Measurements from ENCODE around the gene CRYBG3.

The CRYBG3 gene

GRCh38 chr3:97991293-97991682 is 169.5 kb downstream of the CRYBG3 start:
- H3K27me3 ChIP-seq (ENCODE audit: low read depth): no peaks in the 10 kb centered on the region
- H3K4me1 ChIP-seq: no peaks in the 10 kb centered on the region
- no peak for DNase-seq (ENCODE audit: low spot score in 2 of 2)
- in situ Hi-C loops (cut with MboI; ENCODE audit: low sequenced_read_pairs): no loop called here
- no peak overlapping the region for H3K4me3 ChIP-seq
- no peaks in the 10 kb centered on the region for H3K36me3 ChIP-seq (replicated peaks)
- no peaks in the 10 kb centered on the region for H3K9me3 ChIP-seq

GRCh38 chr3:97992547-97993173 is 170.8 kb downstream of the CRYBG3 start:
- Histone ChIP-seq H3K36me3 (replicated peaks) (no peaks in the 10 kb centered on the region), H3K9me3 (no peaks in the 10 kb centered on the region), H3K4me1 (no peaks in the 10 kb centered on the region), H3K27me3 (ENCODE audit: low read depth) (no peaks in the 10 kb centered on the region), H3K4me3 (no peak overlapping the region)
- in situ Hi-C loops (cut with MboI; ENCODE audit: low sequenced_read_pairs): no loop called here
- DNase-seq (ENCODE audit: low spot score in 2 of 2): no peak

- H3K36me3 ChIP-seq (replicated peaks): no peaks in the 10 kb centered on the region
- no peak for DNase-seq (ENCODE audit: low spot score in 2 of 2)
- H3K9me3 ChIP-seq: no peaks in the 10 kb centered on the region
- no peaks in the 10 kb centered on the region for H3K4me1 ChIP-seq
- in situ Hi-C loops (cut with MboI; ENCODE audit: low sequenced_read_pairs): no loop called here
- no peaks in the 10 kb centered on the region for H3K27me3 ChIP-seq (ENCODE audit: low read depth)
- H3K4me3 ChIP-seq: no peak overlapping the region
Measured at GRCh38 chr3:97993526-97993925, 171.7 kb downstream of the CRYBG3 start.

GRCh38 chr3:97994328-97994945 is 172.6 kb downstream of the CRYBG3 start:
- Histone ChIP-seq H3K27me3 (ENCODE audit: low read depth) (no peaks in the 10 kb centered on the region), H3K36me3 (replicated peaks) (no peaks in the 10 kb centered on the region), H3K9me3 (no peaks in the 10 kb centered on the region), H3K4me1 (no peaks in the 10 kb centered on the region), H3K4me3 (no peak overlapping the region)
- no peak for DNase-seq (ENCODE audit: low spot score in 2 of 2)
- in situ Hi-C loops (cut with MboI; ENCODE audit: low sequenced_read_pairs): no loop called here
